Inflammatory macrophage treated with lipopolysaccharide for 1 hour (primary cell): ENCODE data around the gene ARHGAP27.
"Not testable (repeated sequence)": the region's sequence is repeated elsewhere in the genome, so short reads cannot be mapped to it uniquely, and the experiment has no call there.

ENCODE experiments used
- DNase-seq, 2 donors: peaks; one replicate each; pipeline ENCODE4 v3.0.0-alpha.2; 2020 to 2022

Gene ARHGAP27

GRCh38 chr17:45445901-45446743 lies 13.5 kb upstream of the ARHGAP27 start:
- DNase-seq, result peak in 1 of 2 donors; percentile 67

GRCh38 chr17:45444856-45445820 lies 12.5 kb upstream of the ARHGAP27 start:
- DNase-seq, result not testable (repeated sequence)

GRCh38 chr17:45444301-45444700 lies 11.6 kb upstream of the ARHGAP27 start:
- not testable (repeated sequence) for DNase-seq

- not testable (repeated sequence) for DNase-seq
Observed at GRCh38 chr17:45443371-45444260, 10.9 kb upstream of the ARHGAP27 start.

- DNase-seq, result no peak
Observed at GRCh38 chr17:45441526-45442310, 9.0 kb upstream of the ARHGAP27 start.

- DNase-seq, result not testable (repeated sequence)
Observed at GRCh38 chr17:45440839-45441515, 8.3 kb upstream of the ARHGAP27 start.

GRCh38 chr17:45440161-45440778 lies 7.6 kb upstream of the ARHGAP27 start:
- no peak for DNase-seq

GRCh38 chr17:45438931-45439610 lies 6.4 kb upstream of the ARHGAP27 start:
- DNase-seq, result no peak

GRCh38 chr17:45437465-45438283 lies 5.0 kb upstream of the ARHGAP27 start:
- DNase-seq, result no peak

- DNase-seq, result peak in 1 of 2 donors; percentile 25
Observed at GRCh38 chr17:45436625-45437464, 4.2 kb upstream of the ARHGAP27 start.

- no peak for DNase-seq
Observed at GRCh38 chr17:45436161-45436560, 3.5 kb upstream of the ARHGAP27 start.

- no peak for DNase-seq
Observed at GRCh38 chr17:45435481-45435880, 2.8 kb upstream of the ARHGAP27 start.

GRCh38 chr17:45433159-45433535 lies 477 bp upstream of the ARHGAP27 start:
- no peak for DNase-seq

GRCh38 chr17:45431531-45432404 lies 902 bp downstream of the ARHGAP27 start:
- peak; percentile 60 to 89 for DNase-seq

GRCh38 chr17:45430738-45431530 lies 1.7 kb downstream of the ARHGAP27 start:
- DNase-seq, result no peak
